HepG2 (cell line): Measurements from ENCODE around the gene ERVMER34-1.

Source experiments
- FOXA1 ChIP-seq, 2 experiments: fragments of 450-650 bp in 1 of 2; sonication (generic) in 1 of 2; formaldehyde crosslinking in 1 of 2; IDR thresholded peaks; 2 replicates each; pipeline versions ENCODE4 v1.4.0 to v1.6.1; 2016 to 2020; ENCODE audit warnings: missing genetic modification reagents in 1 of 2
- TGIF2 ChIP-seq: IDR thresholded peaks from 2 replicates; pipeline ENCODE4 v1.6.1; 2016; ENCODE audit warnings: control low read depth, missing compliant biosample characterization
- ZNF570 ChIP-seq: sonication (generic); formaldehyde crosslinking; IDR thresholded peaks from 2 replicates; pipeline ENCODE4 v1.4.0; 2020; ENCODE audit warnings: mild to moderate bottlenecking, missing genetic modification reagents, borderline replicate concordance
- TF ChIP-seq, protein P1 (sequence below): sonication (generic); formaldehyde crosslinking; IDR thresholded peaks from 2 replicates; pipeline ENCODE4 v1.4.0; 2020; ENCODE audit warnings: missing genetic modification reagents
- TF ChIP-seq, protein P2 (sequence below): sonication (generic); formaldehyde crosslinking; IDR thresholded peaks from 2 replicates; pipeline ENCODE4 v1.5.0; 2020; ENCODE audit warnings: mild to moderate bottlenecking, missing genetic modification reagents, moderate library complexity

DNA sequence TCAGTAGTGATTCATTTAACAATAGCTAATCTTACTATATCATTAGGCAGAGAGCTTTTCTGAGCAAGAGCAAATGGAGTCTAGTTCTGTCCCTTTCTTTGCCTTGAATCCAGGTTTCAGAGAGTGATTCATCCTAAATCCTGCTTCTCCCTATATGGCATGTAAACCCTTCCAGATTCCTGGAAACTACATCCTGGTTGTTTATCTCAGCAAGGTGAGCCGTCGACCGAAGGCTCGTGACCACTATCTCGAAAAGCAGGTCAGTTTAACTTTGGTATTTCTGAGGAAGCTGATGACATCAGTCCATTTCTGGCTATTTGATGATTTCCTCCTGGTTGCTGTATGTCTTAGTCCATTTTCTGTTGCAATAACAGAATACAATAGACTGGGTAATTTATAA is 40.7 kb upstream of the ERVMER34-1 start:
- TF ChIP-seq, protein P1, sequence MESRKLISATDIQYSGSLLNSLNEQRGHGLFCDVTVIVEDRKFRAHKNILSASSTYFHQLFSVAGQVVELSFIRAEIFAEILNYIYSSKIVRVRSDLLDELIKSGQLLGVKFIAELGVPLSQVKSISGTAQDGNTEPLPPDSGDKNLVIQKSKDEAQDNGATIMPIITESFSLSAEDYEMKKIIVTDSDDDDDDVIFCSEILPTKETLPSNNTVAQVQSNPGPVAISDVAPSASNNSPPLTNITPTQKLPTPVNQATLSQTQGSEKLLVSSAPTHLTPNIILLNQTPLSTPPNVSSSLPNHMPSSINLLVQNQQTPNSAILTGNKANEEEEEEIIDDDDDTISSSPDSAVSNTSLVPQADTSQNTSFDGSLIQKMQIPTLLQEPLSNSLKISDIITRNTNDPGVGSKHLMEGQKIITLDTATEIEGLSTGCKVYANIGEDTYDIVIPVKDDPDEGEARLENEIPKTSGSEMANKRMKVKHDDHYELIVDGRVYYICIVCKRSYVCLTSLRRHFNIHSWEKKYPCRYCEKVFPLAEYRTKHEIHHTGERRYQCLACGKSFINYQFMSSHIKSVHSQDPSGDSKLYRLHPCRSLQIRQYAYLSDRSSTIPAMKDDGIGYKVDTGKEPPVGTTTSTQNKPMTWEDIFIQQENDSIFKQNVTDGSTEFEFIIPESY (CRISPR knock-in tag): no peak
- TF ChIP-seq, protein P2, sequence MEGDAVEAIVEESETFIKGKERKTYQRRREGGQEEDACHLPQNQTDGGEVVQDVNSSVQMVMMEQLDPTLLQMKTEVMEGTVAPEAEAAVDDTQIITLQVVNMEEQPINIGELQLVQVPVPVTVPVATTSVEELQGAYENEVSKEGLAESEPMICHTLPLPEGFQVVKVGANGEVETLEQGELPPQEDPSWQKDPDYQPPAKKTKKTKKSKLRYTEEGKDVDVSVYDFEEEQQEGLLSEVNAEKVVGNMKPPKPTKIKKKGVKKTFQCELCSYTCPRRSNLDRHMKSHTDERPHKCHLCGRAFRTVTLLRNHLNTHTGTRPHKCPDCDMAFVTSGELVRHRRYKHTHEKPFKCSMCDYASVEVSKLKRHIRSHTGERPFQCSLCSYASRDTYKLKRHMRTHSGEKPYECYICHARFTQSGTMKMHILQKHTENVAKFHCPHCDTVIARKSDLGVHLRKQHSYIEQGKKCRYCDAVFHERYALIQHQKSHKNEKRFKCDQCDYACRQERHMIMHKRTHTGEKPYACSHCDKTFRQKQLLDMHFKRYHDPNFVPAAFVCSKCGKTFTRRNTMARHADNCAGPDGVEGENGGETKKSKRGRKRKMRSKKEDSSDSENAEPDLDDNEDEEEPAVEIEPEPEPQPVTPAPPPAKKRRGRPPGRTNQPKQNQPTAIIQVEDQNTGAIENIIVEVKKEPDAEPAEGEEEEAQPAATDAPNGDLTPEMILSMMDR (CRISPR knock-in tag): no peak
- TF ChIP-seq FOXA1 (IDR thresholded peaks at IDR 0.05) (no peak), FOXA1 (CRISPR knock-in tag; IDR thresholded peaks at IDR 0.05) (no peak), ZNF570 (CRISPR knock-in tag) (no peak), TGIF2 (CRISPR knock-in tag) (no peak)
